ENCODE measurements around the gene ZNF354B. TPM values are rescaled to one million over a fixed set of nuclear protein-coding genes. Genes with fewer than 3 reads are reported as not detected.

ZNF354B gene
- total RNA-seq, 4 donors from 2014 or later: 13.0 to 32.8 (median 22.8) TPM

- DNase-seq (ENCODE audit: low spot score) (no peak), ATAC-seq (ENCODE audit: low FRiP score) (no peak)
- no peak for TF ChIP-seq CTCF (IDR thresholded peaks at IDR 0.05)
These were observed 24.2 kb downstream of the ZNF354B start for GRCh38 chr5:178883815-178884430.

GRCh38 chr5:178895615-178896571, 36.1 kb downstream of the ZNF354B start, which contains the start of gene ZFP2:
Gene ZFP2, plus strand, starts transcription at chr5:178895913. Its CDS starts 35,401 bp downstream, at chr5:178931314.
- TF ChIP-seq CTCF (IDR thresholded peaks at IDR 0.05): no peak
- DNase-seq (ENCODE audit: low spot score) (no peak), ATAC-seq (ENCODE audit: low FRiP score) (peak; percentile 91)

GRCh38 chr5:178899289-178899688, 39.5 kb downstream of the ZNF354B start:
- no peak for ATAC-seq (ENCODE audit: low FRiP score)
- no peak for TF ChIP-seq CTCF (IDR thresholded peaks at IDR 0.05)

GRCh38 chr5:178902849-178903248, 43.1 kb downstream of the ZNF354B start:
- no peak for DNase-seq (ENCODE audit: low spot score)
- ATAC-seq (ENCODE audit: low FRiP score): no peak
- no peak for TF ChIP-seq CTCF (IDR thresholded peaks at IDR 0.05)

More at GRCh38 chr5:178899289-178899688, 39.5 kb downstream of the ZNF354B start:
- DNase-seq (ENCODE audit: low spot score): no peak

GRCh38 chr5:178931846-178932760, 72.3 kb downstream of the ZNF354B start:
- DNase-seq (ENCODE audit: low spot score): no peak
- TF ChIP-seq CTCF (IDR thresholded peaks at IDR 0.05): no peak
- no peak for ATAC-seq (ENCODE audit: low FRiP score)

Small RNA genes lying within 50 kb of the gene (small RNA-seq; reads per million reads assigned to genes)
- not detected for gene AC126915.2
- not detected for gene AC126915.3

Other genes starting within 250 kb of the ZNF354B start
- 10 to 100 TPM; 18.4 to 62.6 (median 34.6) TPM for gene CLK4, start 232.9 kb upstream of the ZNF354B start, total RNA-seq
- gene ZNF354A, start 129.3 kb upstream of the ZNF354B start, total RNA-seq: 10 to 100 TPM; 11.6 to 22.1 (median 13.9) TPM
- gene ZFP2, start 36.0 kb downstream of the ZNF354B start, total RNA-seq: 1 to 10 TPM in 3 of 4 donors, under 1 TPM in 1; 0.48 to 5.8 (median 2.0) TPM
- 1 to 10 TPM in 3 of 4 donors, under 1 TPM in 1; 0.60 to 4.6 (median 2.1) TPM for gene ZNF454, start 81.2 kb downstream of the ZNF354B start, total RNA-seq
- gene GRM6, start 135.4 kb downstream of the ZNF354B start, total RNA-seq: not detected
- 10 to 100 TPM in 1 of 4 donors, 1 to 10 TPM in 3; 3.0 to 10.2 (median 3.3) TPM for gene ZNF879, start 163.9 kb downstream of the ZNF354B start, total RNA-seq
- 1 to 10 TPM; 4.1 to 8.5 (median 4.6) TPM for gene ZNF354C, start 200.4 kb downstream of the ZNF354B start, total RNA-seq

Data from omental fat pad (tissue), 4 donors.